ENCODE measurements around the gene IDE. TPM values are rescaled to one million over a fixed set of nuclear protein-coding genes. Genes with fewer than 3 reads are reported as not detected.
"Not testable (repeated sequence)": the region's sequence is repeated elsewhere in the genome, so short reads cannot be mapped to it uniquely, and the experiment has no call there.

IDE gene
- total RNA-seq, 4 donors from 2014 or later, result 41.2 to 71.0 (median 52.9) TPM

DNA sequence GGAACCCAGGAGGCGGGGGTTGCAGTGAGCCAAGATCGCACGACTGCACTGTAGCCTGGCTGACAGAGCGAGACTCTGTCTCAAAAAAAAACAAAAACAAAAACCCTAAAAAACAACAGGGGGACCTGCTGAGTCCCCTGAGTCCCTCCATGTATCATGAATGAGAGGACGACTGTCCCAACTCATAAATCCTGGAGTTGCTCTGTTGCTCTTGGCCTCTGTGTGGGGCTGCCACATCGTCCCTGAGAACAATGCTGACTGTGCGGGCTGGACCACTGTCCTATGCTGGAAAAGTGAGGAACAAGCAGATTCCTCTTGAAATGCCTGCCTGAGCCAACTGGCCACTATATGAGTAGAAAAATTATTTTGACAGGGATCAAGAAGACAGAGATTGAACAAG lies 122.5 kb downstream of the IDE start:
- no peaks in the 10 kb centered on the region for H3K9me3 ChIP-seq
- TF ChIP-seq, protein P1, sequence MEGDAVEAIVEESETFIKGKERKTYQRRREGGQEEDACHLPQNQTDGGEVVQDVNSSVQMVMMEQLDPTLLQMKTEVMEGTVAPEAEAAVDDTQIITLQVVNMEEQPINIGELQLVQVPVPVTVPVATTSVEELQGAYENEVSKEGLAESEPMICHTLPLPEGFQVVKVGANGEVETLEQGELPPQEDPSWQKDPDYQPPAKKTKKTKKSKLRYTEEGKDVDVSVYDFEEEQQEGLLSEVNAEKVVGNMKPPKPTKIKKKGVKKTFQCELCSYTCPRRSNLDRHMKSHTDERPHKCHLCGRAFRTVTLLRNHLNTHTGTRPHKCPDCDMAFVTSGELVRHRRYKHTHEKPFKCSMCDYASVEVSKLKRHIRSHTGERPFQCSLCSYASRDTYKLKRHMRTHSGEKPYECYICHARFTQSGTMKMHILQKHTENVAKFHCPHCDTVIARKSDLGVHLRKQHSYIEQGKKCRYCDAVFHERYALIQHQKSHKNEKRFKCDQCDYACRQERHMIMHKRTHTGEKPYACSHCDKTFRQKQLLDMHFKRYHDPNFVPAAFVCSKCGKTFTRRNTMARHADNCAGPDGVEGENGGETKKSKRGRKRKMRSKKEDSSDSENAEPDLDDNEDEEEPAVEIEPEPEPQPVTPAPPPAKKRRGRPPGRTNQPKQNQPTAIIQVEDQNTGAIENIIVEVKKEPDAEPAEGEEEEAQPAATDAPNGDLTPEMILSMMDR (IDR thresholded peaks at IDR 0.05 in 4 of 5, conservative IDR thresholded peaks at IDR 0.05 in 1 of 5), result no peak
- no peak for TF ChIP-seq POLR2A (IDR thresholded peaks at IDR 0.05)
- no peaks in the 10 kb centered on the region for H3K27me3 ChIP-seq
- no peaks in the 10 kb centered on the region for H3K4me1 ChIP-seq
- DNase-seq, result no peak
- peaks cover 0 to 54% of the 10 kb centered on the region in 2 donors for H3K36me3 ChIP-seq
- in situ Hi-C loops (cut with MboI; ENCODE audit: low sequenced_read_pairs in 4 of 4), result loop anchor here in 1 of 4 donors (25.0 kb wide), 1 partner anchor 614 kb away; no protein-coding TSS in a partner anchor
- no peak overlapping the region for H3K27ac ChIP-seq
- intact Hi-C loops (cut with DNase I; ENCODE audit: low total_unique reads), result no loop called here
- no peak for ATAC-seq
- no peak overlapping the region for H3K4me3 ChIP-seq

DNA sequence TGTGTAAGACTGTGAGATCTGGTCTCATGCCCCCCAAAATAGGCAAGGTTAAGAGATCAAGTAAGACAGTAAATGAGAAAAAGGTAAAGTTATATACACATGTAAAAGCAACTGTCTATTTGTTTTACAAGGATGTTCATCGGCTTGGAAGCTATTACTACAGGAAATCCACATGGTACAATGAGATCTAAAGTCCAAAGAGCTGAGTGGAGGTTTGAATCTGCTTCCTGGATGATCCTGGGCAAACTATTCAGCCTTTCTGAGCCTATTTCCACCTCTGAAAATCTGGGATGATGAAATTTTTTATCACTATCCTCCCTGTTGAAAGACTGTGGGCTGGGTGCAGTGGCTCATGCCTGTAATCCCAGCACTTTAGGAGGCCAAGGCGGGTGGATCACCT lies 123.0 kb downstream of the IDE start:
- no peak overlapping the region for H3K27ac ChIP-seq
- DNase-seq (no peak), ATAC-seq (no peak)
- peaks cover 0 to 53% of the 10 kb centered on the region in 2 donors for H3K36me3 ChIP-seq
- no peaks in the 10 kb centered on the region for H3K9me3 ChIP-seq
- no peaks in the 10 kb centered on the region for H3K4me1 ChIP-seq
- intact Hi-C loops (cut with DNase I; ENCODE audit: low total_unique reads), result no loop called here
- H3K4me3 ChIP-seq, result no peak overlapping the region
- no peaks in the 10 kb centered on the region for H3K27me3 ChIP-seq
- in situ Hi-C loops (cut with MboI; ENCODE audit: low sequenced_read_pairs in 4 of 4), result loop anchor here in 1 of 4 donors (25.0 kb wide), 1 partner anchor 614 kb away; no protein-coding TSS in a partner anchor
- TF ChIP-seq POLR2A (IDR thresholded peaks at IDR 0.05), result no peak
- TF ChIP-seq, protein P1 (IDR thresholded peaks at IDR 0.05 in 4 of 5, conservative IDR thresholded peaks at IDR 0.05 in 1 of 5), result no peak

DNA sequence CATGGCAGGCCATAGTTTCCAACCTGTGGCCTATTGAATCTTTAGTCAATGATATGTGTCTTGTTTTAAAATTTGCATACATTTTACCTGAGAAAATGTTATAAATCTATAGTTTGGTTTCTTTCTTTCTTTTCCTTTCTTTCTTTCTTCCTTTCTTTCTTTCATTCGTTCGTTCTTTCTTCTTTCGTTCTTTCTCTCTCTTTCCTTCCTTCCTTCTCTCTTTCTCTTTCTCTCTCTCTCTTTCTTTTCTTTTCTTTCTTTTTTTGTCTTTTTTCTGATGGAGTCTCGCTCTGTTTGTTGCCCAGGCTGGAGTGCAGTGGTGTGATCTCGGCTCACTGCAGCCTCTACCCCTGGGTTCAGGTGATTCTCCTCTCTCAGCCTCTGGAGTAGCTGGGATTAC lies 133.3 kb downstream of the IDE start:
- Histone ChIP-seq H3K9me3 (no peaks in the 10 kb centered on the region), H3K36me3 (no peaks in the 10 kb centered on the region), H3K4me1 (no peaks in the 10 kb centered on the region), H3K27ac (no peak overlapping the region), H3K4me3 (no peak overlapping the region), H3K27me3 (no peaks in the 10 kb centered on the region)
- ATAC-seq, result no peak
- in situ Hi-C loops (cut with MboI; ENCODE audit: low sequenced_read_pairs in 4 of 4), result no loop called here
- intact Hi-C loops (cut with DNase I; ENCODE audit: low total_unique reads), result no loop called here
- DNase-seq, result no peak
- no peak for TF ChIP-seq POLR2A (IDR thresholded peaks at IDR 0.05)
- TF ChIP-seq, protein P1 (IDR thresholded peaks at IDR 0.05 in 4 of 5, conservative IDR thresholded peaks at IDR 0.05 in 1 of 5), result no peak

DNA sequence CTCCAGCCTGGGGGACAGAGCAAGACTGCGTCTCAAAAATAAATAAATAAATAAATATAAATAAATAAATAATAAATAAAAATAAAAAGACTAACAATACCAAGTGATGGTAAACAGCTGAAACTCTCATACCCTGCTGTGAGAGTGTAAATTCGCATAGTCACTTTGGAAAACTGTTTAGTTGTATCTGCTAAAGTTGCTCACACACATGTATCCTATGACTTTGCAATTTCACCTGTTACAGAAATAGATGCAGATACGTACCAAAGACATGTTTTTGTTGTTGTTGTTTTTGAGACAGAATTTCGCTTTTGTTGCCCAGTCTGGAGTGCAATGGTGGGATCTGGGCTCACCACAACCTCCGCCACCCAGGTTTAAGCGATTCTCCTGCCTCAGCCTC lies 135.7 kb downstream of the IDE start:
- in situ Hi-C loops (cut with MboI; ENCODE audit: low sequenced_read_pairs in 4 of 4) (loop anchor here in 3 of 4 donors (5.0 to 10.0 kb wide), 2 partner anchors 351 to 353 kb away; no protein-coding TSS in a partner anchor), intact Hi-C loops (cut with DNase I; ENCODE audit: low total_unique reads) (loop anchor here (5.0 kb wide), 1 partner anchor 681 kb away; no protein-coding TSS in a partner anchor)
- ATAC-seq, result no peak
- H3K36me3 ChIP-seq, result no peaks in the 10 kb centered on the region
- no peak for TF ChIP-seq POLR2A (IDR thresholded peaks at IDR 0.05)
- TF ChIP-seq, protein P1 (IDR thresholded peaks at IDR 0.05 in 4 of 5, conservative IDR thresholded peaks at IDR 0.05 in 1 of 5), result no peak
- DNase-seq, result no peak
- no peaks in the 10 kb centered on the region for H3K4me1 ChIP-seq
- no peak overlapping the region for H3K4me3 ChIP-seq
- H3K27me3 ChIP-seq, result no peaks in the 10 kb centered on the region
- no peak overlapping the region for H3K27ac ChIP-seq
- H3K9me3 ChIP-seq, result no peaks in the 10 kb centered on the region

DNA sequence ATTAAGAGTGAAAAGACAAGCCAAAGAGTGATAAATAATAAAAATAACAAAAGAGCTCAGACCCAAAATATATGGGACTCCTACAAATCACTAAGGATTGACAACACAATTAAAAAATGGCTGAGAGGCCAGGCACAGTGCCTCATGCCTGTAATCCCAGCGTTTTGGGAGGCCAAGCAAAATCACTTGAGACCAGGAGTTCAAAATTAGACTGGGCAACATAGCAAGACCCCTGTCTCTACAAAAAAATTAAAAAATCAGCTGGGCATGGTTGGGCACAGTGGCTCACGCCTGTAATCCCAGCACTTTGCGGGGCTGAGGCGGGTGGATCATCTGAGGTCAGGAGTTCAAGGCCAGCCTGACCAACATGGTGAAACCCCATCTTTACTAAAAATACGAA lies 137.3 kb downstream of the IDE start:
- Histone ChIP-seq H3K9me3 (no peaks in the 10 kb centered on the region), H3K27me3 (no peaks in the 10 kb centered on the region), H3K27ac (no peak overlapping the region), H3K36me3 (no peaks in the 10 kb centered on the region), H3K4me3 (no peak overlapping the region), H3K4me1 (no peaks in the 10 kb centered on the region)
- ATAC-seq, result no peak
- TF ChIP-seq POLR2A (IDR thresholded peaks at IDR 0.05), result no peak
- TF ChIP-seq, protein P1 (IDR thresholded peaks at IDR 0.05 in 4 of 5, conservative IDR thresholded peaks at IDR 0.05 in 1 of 5), result no peak
- intact Hi-C loops (cut with DNase I; ENCODE audit: low total_unique reads) (loop anchor here (5.0 kb wide), 1 partner anchor 679 kb away; no protein-coding TSS in a partner anchor), in situ Hi-C loops (cut with MboI; ENCODE audit: low sequenced_read_pairs in 4 of 4) (loop anchor here in 3 of 4 donors (5.0 to 10.0 kb wide), 2 partner anchors 349 to 352 kb away; no protein-coding TSS in a partner anchor)
- no peak for DNase-seq

DNA sequence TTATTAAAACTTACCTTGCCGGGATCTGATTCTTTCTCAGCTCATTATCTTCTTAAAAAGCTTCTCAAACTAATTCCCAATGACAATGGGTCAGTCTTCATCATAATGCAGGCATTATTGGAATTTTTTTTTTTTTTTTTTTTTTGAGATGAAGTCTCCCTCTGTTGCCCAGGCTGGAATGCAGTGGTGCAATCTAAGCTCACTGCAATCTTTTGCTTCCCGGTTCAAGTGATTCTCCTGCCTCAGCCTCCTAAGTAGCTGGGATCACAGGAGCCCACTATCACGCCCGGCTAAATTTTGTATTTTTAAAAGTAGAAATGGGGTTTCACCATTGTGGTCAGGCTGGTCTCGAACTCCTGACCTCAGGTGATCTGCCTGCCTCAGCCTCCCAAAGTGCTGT lies 137.8 kb downstream of the IDE start:
- intact Hi-C loops (cut with DNase I; ENCODE audit: low total_unique reads) (loop anchor here (5.0 kb wide), 1 partner anchor 679 kb away; no protein-coding TSS in a partner anchor), in situ Hi-C loops (cut with MboI; ENCODE audit: low sequenced_read_pairs in 4 of 4) (loop anchor here in 3 of 4 donors (5.0 to 10.0 kb wide), 2 partner anchors 349 to 351 kb away; no protein-coding TSS in a partner anchor)
- not testable (repeated sequence) for H3K27ac ChIP-seq, H3K27me3 ChIP-seq, DNase-seq, H3K36me3 ChIP-seq, H3K9me3 ChIP-seq, H3K4me1 ChIP-seq, ATAC-seq, H3K4me3 ChIP-seq
